GM12873 (cell line): ENCODE data around the gene SNF8.

Source experiments
- CTCF ChIP-seq: IDR thresholded peaks from 2 replicates; pipeline ENCODE4 v1.5.1; 2012; ENCODE audit warnings: low read depth, mild to moderate bottlenecking, moderate library complexity, low read length, control low read depth; ENCODE audit not compliant: insufficient read depth; ENCODE audit errors: missing control alignments

SNF8 gene

DNA sequence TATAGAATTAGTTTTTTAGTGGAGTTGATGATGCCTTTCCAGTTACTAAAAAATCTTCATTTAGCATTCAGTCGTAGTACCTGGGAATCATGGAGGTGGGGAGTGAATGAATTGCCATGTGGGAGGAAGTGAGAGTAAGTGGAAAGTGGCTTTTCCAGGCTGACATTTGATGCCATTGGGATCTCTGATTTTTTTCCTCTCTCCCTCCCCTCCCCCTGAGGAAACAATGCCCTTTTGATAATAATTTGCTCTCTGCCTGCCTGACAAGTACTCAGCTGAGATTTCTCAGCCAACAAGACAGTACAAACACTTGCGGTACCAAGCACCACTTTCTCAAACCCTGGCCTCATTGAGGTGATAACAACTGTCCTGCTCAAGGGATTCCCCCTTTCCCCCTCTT is 34.3 kb downstream of the SNF8 start:
- TF ChIP-seq CTCF = no peak

DNA sequence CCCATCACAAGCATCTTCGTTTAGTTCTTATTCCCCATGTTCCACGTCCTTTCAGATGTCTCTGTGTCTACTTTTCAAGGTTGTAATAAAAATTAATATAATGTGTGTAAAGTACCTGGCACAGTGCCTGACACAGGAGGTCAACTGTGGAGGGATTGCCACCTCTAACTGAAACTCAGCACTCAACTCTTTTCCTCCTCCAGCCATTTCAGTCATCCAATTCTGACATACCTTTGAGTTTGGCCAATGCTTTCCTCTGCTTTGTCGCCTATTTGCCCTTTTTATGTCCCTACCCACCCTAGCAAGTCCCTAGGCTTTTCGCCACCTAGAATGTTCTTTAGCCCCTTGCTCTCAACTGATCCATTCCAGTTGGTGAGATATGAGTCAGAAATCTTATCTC is 34.9 kb downstream of the SNF8 start:
- no peak for TF ChIP-seq CTCF

- no peak for TF ChIP-seq CTCF
Measured at GRCh38 chr17:48908853-48909394, 35.7 kb downstream of the SNF8 start.

- peak; percentile 18 for TF ChIP-seq CTCF
Measured at GRCh38 chr17:48908047-48908843, 36.4 kb downstream of the SNF8 start, which contains the start of gene UBE2Z. TSS of gene UBE2Z (plus strand) at chr17:48908407. CDS start at chr17:48908504, 97 bp downstream.

GRCh38 chr17:48907713-48908046 is 37.0 kb downstream of the SNF8 start:
- TF ChIP-seq CTCF = no peak

GRCh38 chr17:48905987-48906515 is 38.6 kb downstream of the SNF8 start:
- no peak for TF ChIP-seq CTCF

DNA sequence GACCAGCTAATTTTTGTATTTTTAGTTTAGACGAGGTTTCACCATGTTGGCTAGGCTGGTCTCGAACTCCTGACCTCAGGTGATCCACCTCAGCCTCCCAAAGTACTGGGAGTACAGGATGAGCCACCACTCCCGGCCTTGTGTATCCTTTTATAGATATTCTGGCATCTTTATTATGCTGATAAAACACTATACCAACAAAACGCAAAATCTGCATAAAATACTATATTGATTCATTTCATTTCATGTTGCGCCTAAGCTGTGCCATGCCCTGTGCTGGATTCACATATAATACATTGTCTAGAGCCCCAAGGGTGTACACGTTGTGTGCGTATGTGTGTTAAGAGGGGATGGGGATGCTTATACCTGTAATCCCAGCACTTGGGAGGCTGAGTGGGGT is 40.2 kb downstream of the SNF8 start:
- no peak for TF ChIP-seq CTCF
